Kidney (tissue), 22 donors: Measurements from ENCODE around the gene DNAJB4. TPM values are rescaled to one million over a fixed set of nuclear protein-coding genes. Genes with fewer than 3 reads are reported as not detected.

ENCODE experiments used
- DNase-seq, 5 donors: peaks; one replicate each; pipeline ENCODE4 v3.0.0-alpha.2; 2013 to 2020
- FAIRE-seq: peaks from 2 replicates; lab custom pipeline; 2012; peaks lifted over from hg19 to GRCh38; lab: Jason Lieb, UNC
- H3K27ac ChIP-seq, 2 donors: one replicate each; pipeline ENCODE4 v1.7.0; 2013; ENCODE audit warnings: low read depth in 2 of 2, low read length in 2 of 2, inconsistent platforms in 1 of 2
- H3K27me3 ChIP-seq: one replicate; pipeline ENCODE4 v1.7.1; 2013; ENCODE audit warnings: low read length, inconsistent platforms; ENCODE audit not compliant: control insufficient read depth, insufficient read depth
- H3K36me3 ChIP-seq, 3 donors: one replicate each; pipeline versions ENCODE4 v1.7.0 to v1.7.1; 2013; ENCODE audit warnings: low read length in 3 of 3, control low read depth in 1 of 3, inconsistent platforms in 1 of 3; ENCODE audit not compliant: insufficient read depth in 3 of 3, control insufficient read depth in 2 of 3
- H3K4me1 ChIP-seq, 3 donors: one replicate each; pipeline versions ENCODE4 v1.7.0 to v1.7.1; 2013; ENCODE audit warnings: low read length in 3 of 3, inconsistent platforms in 1 of 3, low read depth in 1 of 3; ENCODE audit not compliant: control insufficient read depth in 2 of 3, insufficient read depth in 2 of 3
- H3K4me3 ChIP-seq, 3 donors: one replicate each; pipeline versions ENCODE4 v1.7.0 to v1.8.1; 2013; ENCODE audit warnings: low read length in 3 of 3, control low read depth in 1 of 3, inconsistent platforms in 1 of 3
- H3K9ac ChIP-seq, 3 donors: one replicate each; pipeline versions ENCODE4 v1.7.0 to v1.7.1; 2013; ENCODE audit warnings: low read length in 3 of 3, control low read depth in 1 of 3, inconsistent platforms in 1 of 3
- H3K9me3 ChIP-seq, 3 donors: one replicate each; pipeline versions ENCODE4 v1.7.0 to v1.7.1; 2013; ENCODE audit warnings: low read length in 3 of 3, control low read depth in 1 of 3, inconsistent platforms in 1 of 3; ENCODE audit not compliant: control insufficient read depth in 2 of 3, insufficient read depth in 1 of 3
- intact Hi-C: fragments of 100-400 bp; cut with DNase I; formaldehyde crosslinking; loops from one replicate; pipeline ENCODE4 v1.11.1; 2022
- long read RNA-seq, 10 donors: library from polyadenylated mRNA in 1 of 10; unstranded in 1 of 10; transcript quantifications; one replicate each; pipeline ENCODE4 v2.0.0 and lab custom pipeline, GENCODE V29; 2021 to 2026
- polyA plus RNA-seq: library from polyadenylated mRNA; stranded (reverse); fragments of 350-450 nt; fragmentation: Illumina TruSeq; extraction: RNeasy Lipid Tissue Mini Kit (QIAGEN cat#74804); gene quantifications from one replicate; pipeline ENCODE4 v1.2.3, GENCODE V29; 2014; ENCODE audit warnings: low read depth, low replicate concordance; ENCODE audit not compliant: insufficient read depth
- total RNA-seq: library from RNA; stranded (reverse); fragmentation: NEBNext Ultra II Directional; extraction: Animal tissue kit (Norgen Biotek cat#: 25700); gene quantifications from one replicate; pipeline ENCODE4 v1.2.1, GENCODE V29; 2021
- TF ChIP-seq, protein P1 (sequence below): IDR thresholded peaks from 3 replicates; pipeline ENCODE4 v1.5.1; 2012; ENCODE audit warnings: mild to moderate bottlenecking, moderate library complexity, borderline replicate concordance; ENCODE audit not compliant: insufficient read depth; ENCODE audit errors: extremely low read depth
- donor health status: control.
- donor health status: control.
- donor health status: control.
- donor health status: control.
- donor health status: control.
- donor health status: DM: yes; HTN: yes; CAD: no.
- donor health status: Normal renal cell carcinoma (clear cell type).

Gene DNAJB4
- total RNA-seq (34.7 TPM), polyA plus RNA-seq (17.0 TPM)
- long read RNA-seq, donor 1, partial matches to known transcripts = 0 of 2 reads
- long read RNA-seq, donor 1, other reads (novel, unspliced or antisense) = 0 of 2 reads
- long read RNA-seq, donor 2, transcript DNAJB4-201 (3 exons, 2,988 nt) = major isoform, 6 of 7 reads
- long read RNA-seq, donor 2, partial matches to known transcripts = 0 of 7 reads
- long read RNA-seq, donor 2, other reads (novel, unspliced or antisense) = 0 of 7 reads
- long read RNA-seq, donor 3, transcript DNAJB4-201 (3 exons, 2,988 nt) = major isoform, 8 of 13 reads
- long read RNA-seq, donor 3, partial matches to known transcripts = 5 of 13 reads
- long read RNA-seq, donor 3, other reads (novel, unspliced or antisense) = 0 of 13 reads
- long read RNA-seq, donor 4, partial matches to known transcripts = 0 of 1 reads
- long read RNA-seq, donor 4, other reads (novel, unspliced or antisense) = 0 of 1 reads
- long read RNA-seq, donor 5, partial matches to known transcripts = 0 of 3 reads
- long read RNA-seq, donor 5, other reads (novel, unspliced or antisense) = 0 of 3 reads
- long read RNA-seq, donor 6, transcript DNAJB4-201 (3 exons, 2,988 nt) = major isoform, 5 of 16 reads
- long read RNA-seq, donor 6, partial matches to known transcripts = 7 of 16 reads
- long read RNA-seq, donor 6, other reads (novel, unspliced or antisense) = 0 of 16 reads
- long read RNA-seq, donor 7, transcript DNAJB4-206 (3 exons, 949 nt) = minor isoform, 6 of 20 reads
- long read RNA-seq, donor 7, transcript DNAJB4-201 (3 exons, 2,988 nt) = major isoform, 11 of 20 reads
- long read RNA-seq, donor 7, partial matches to known transcripts = 1 of 20 reads
- long read RNA-seq, donor 7, other reads (novel, unspliced or antisense) = 2 of 20 reads
- long read RNA-seq, donor 8, partial matches to known transcripts = 0 of 3 reads
- long read RNA-seq, donor 8, other reads (novel, unspliced or antisense) = 0 of 3 reads
- long read RNA-seq, donor 9, partial matches to known transcripts = 0 of 4 reads
- long read RNA-seq, donor 9, other reads (novel, unspliced or antisense) = 0 of 4 reads
- long read RNA-seq, donor 10, transcript DNAJB4-201 (3 exons, 2,988 nt) = major isoform, 6 of 11 reads
- long read RNA-seq, donor 10, partial matches to known transcripts = 5 of 11 reads
- long read RNA-seq, donor 10, other reads (novel, unspliced or antisense) = 0 of 11 reads

DNA sequence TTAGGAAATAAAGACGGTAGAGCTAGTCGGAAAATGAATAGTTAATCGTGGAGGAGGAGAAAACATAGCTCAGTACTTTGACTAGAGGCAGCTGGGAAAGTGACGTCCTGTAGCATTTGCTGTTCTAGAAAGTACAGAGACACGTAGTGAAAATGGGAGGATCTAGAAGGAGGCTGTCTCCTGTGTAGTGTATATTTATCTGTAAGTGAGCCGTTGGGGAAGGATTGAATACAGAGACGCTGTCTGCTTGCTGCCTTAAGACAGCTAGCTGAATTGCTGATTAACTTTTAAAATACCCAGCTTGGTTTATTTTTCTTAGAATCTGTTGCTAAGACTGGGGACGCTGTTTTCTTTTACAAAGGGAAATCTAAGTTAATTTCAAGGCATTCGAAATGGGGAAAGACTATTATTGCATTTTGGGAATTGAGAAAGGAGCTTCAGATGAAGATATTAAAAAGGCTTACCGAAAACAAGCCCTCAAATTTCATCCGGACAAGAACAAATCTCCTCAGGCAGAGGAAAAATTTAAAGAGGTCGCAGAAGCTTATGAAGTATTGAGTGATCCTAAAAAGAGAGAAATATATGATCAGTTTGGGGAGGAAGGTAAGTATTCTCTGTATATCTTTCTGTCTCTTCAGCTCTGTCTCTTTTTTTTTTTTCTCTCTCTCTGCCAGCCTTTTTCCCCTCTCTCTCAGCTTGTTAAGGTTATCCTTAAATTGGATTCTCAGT is at the start of gene DNAJB4:
TSS of gene DNAJB4 (plus strand) at position 221 of the 729 bp plus-strand sequence. CDS start at position 393, 172 bp downstream.
- no peaks in the 10 kb centered on the region for H3K4me1 ChIP-seq
- no peaks in the 10 kb centered on the region for H3K36me3 ChIP-seq
- TF ChIP-seq, protein P1, sequence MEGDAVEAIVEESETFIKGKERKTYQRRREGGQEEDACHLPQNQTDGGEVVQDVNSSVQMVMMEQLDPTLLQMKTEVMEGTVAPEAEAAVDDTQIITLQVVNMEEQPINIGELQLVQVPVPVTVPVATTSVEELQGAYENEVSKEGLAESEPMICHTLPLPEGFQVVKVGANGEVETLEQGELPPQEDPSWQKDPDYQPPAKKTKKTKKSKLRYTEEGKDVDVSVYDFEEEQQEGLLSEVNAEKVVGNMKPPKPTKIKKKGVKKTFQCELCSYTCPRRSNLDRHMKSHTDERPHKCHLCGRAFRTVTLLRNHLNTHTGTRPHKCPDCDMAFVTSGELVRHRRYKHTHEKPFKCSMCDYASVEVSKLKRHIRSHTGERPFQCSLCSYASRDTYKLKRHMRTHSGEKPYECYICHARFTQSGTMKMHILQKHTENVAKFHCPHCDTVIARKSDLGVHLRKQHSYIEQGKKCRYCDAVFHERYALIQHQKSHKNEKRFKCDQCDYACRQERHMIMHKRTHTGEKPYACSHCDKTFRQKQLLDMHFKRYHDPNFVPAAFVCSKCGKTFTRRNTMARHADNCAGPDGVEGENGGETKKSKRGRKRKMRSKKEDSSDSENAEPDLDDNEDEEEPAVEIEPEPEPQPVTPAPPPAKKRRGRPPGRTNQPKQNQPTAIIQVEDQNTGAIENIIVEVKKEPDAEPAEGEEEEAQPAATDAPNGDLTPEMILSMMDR = no peak
- DNase-seq (peak in 4 of 5 donors; percentile 75 to 98 (median 89)), FAIRE-seq (peak; percentile 92)
- no peaks in the 10 kb centered on the region for H3K9me3 ChIP-seq
- H3K9ac ChIP-seq = peak within 1 kb of the TSS; percentile 59 to 100 (median 96)
- no peaks in the 10 kb centered on the region for H3K27me3 ChIP-seq
- H3K27ac ChIP-seq = peak within 1 kb of the TSS; percentile 75 to 98
- intact Hi-C loops = no loop called here
- H3K4me3 ChIP-seq = peak within 1 kb of the TSS; percentile 67 to 98 (median 83)

DNA sequence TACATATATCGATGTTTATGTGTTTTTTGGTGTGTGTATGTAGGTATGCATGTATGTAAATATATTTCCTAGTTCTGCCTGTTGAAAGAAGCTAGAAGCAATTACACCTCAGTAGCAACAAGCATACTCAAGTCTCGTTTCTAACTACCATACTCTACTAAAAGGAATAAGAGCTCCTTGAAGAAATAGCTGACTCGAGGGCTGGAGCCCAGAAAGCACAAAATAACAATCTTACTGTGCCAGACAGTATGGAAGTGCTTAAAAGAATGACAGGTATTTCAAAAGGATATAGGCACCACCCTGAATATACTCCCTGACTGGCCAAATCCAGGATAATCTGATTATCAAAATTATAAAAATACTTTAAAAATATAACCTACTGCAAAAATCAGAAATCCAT is 49.0 kb upstream of the DNAJB4 start:
- H3K9ac ChIP-seq = no peak overlapping the region
- peaks cover 13 to 66% (median 29%) of the 10 kb centered on the region in 3 donors for H3K36me3 ChIP-seq
- no peaks in the 10 kb centered on the region for H3K27me3 ChIP-seq
- H3K4me1 ChIP-seq = peaks cover 0 to 7% (median 2%) of the 10 kb centered on the region in 3 donors
- no peak overlapping the region for H3K4me3 ChIP-seq
- TF ChIP-seq, protein P1 = no peak
- no peaks in the 10 kb centered on the region for H3K9me3 ChIP-seq
- FAIRE-seq = no peak
- H3K27ac ChIP-seq = no peak overlapping the region
- no peak for DNase-seq
- intact Hi-C loops = no loop called here

DNA sequence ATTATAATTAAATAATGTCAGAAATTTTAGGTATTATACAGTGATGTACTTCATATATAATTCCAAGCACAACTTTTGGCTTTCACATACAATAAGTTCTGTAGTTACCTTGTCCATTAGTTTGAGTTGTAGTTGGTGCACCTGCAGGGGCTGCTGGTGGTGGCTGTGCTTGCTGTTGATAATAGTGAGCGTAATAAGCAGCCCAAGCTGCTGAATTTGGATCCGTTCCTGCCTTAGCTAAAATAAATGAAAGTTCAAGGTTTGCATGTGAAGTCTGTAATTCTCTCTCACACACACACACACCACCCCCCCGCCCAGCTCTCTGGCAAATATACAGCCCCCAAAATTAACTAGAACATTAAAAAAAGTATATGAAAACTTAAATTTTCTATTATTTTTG is 48.3 kb upstream of the DNAJB4 start:
- H3K36me3 ChIP-seq = peaks cover 17 to 69% (median 26%) of the 10 kb centered on the region in 3 donors

More for the DNA sequence above, 48.3 kb upstream of the DNAJB4 start:
- no peak overlapping the region for H3K27ac ChIP-seq
- H3K9ac ChIP-seq = no peak overlapping the region
- no peak overlapping the region for H3K4me3 ChIP-seq
- peaks cover 0 to 2% (median 0%) of the 10 kb centered on the region in 3 donors for H3K4me1 ChIP-seq
- H3K27me3 ChIP-seq = no peaks in the 10 kb centered on the region
- TF ChIP-seq, protein P1 = no peak
- no peak for DNase-seq
- no peaks in the 10 kb centered on the region for H3K9me3 ChIP-seq
- no peak for FAIRE-seq
- intact Hi-C loops = no loop called here
